HepG2 (cell line): ENCODE results near the gene HOXB2. TPM values are rescaled to one million over a fixed set of nuclear protein-coding genes. Genes with fewer than 3 reads are reported as not detected.

Source experiments
- ATAC-seq: fragments of 200-7000 bp; cut with Tn5 transposase; 3 replicates; pipeline ENCODE4 v1.9.1; 2020; ENCODE audit warnings: mild to moderate bottlenecking, moderate library complexity
- BruUV-seq: library from RNA; stranded (reverse); fragments of 400-500 nt; replicated peaks from 2 replicates; lab custom pipeline; 2021; lab: Mats Ljungman, UMichigan
- CTCF ChIA-PET: fragments of 300-600 bp; formaldehyde crosslinking; extraction: SDS; loops from one replicate; lab custom pipeline; 2021; ENCODE audit warnings: low total read pairs, inconsistent platforms, low intra/inter-chr PET ratio; lab: Yijun Ruan, JAX
- POLR2A ChIA-PET: fragments of 350-600 bp; sonication (Branson Sonifier 250); formaldehyde crosslinking; loops from one replicate; lab custom pipeline; 2020; ENCODE audit warnings: antibody characterized with exemption, inconsistent platforms; lab: Yijun Ruan, JAX
- DNase-seq: peaks from one replicate; pipeline ENCODE4 v3.0.0-alpha.2; 2015; ENCODE audit warnings: low spot score
- FAIRE-seq: peaks from 3 replicates; lab custom pipeline; 2011; peaks lifted over from hg19 to GRCh38; lab: Jason Lieb, UNC
- H2AFZ ChIP-seq: one replicate; pipeline ENCODE4 v1.6.1; 2011; ENCODE audit warnings: low read length, inconsistent platforms
- H3K27ac ChIP-seq: fragments of 300-600 bp; 3 replicates; pipeline ENCODE4 v1.8.0; 2011; ENCODE audit warnings: mixed run types, mild to moderate bottlenecking, mixed read lengths, low read length, inconsistent platforms; ENCODE audit not compliant: insufficient read depth; ENCODE audit errors: extremely low read length
- H3K27me3 ChIP-seq, 2 experiments: fragments of 200-600 bp in 1 of 2; 2 replicates in 1 of 2; 3 replicates in 1 of 2; pipeline versions ENCODE4 v1.6.0 to v1.8.0; 2011; ENCODE audit warnings: low read length in 2 of 2, mild to moderate bottlenecking in 2 of 2, moderate library complexity in 2 of 2, inconsistent platforms in 1 of 2; ENCODE audit not compliant: insufficient read depth in 2 of 2, control insufficient read depth in 1 of 2
- H3K36me3 ChIP-seq, 2 experiments: fragments of 200-600 bp in 1 of 2; replicated peaks in 1 of 2; 2 replicates in 1 of 2; 3 replicates in 1 of 2; pipeline versions ENCODE4 v1.5.1 to v1.8.0; 2011; ENCODE audit warnings: low read length in 2 of 2, inconsistent platforms in 1 of 2; ENCODE audit not compliant: insufficient read depth in 2 of 2, control insufficient read depth in 1 of 2
- H3K4me1 ChIP-seq: 2 replicates; pipeline ENCODE4 v1.5.1; 2012; ENCODE audit warnings: low read length, inconsistent platforms; ENCODE audit not compliant: insufficient read depth
- H3K4me2 ChIP-seq: 2 replicates; pipeline ENCODE4 v1.6.0; 2011; ENCODE audit warnings: low read depth, low read length, inconsistent platforms
- H3K4me3 ChIP-seq, 3 experiments: fragments of 200-600 bp in 1 of 3; sonication (generic), shearing (Covaris generic) in 1 of 3; replicated peaks in 1 of 3; 2 replicates each; pipeline ENCODE4 v1.5.1; 2011 to 2016; ENCODE audit warnings: low read length in 3 of 3, inconsistent platforms in 2 of 3, low read depth in 2 of 3, mild to moderate bottlenecking in 2 of 3, control low read depth in 1 of 3, mixed read lengths in 1 of 3; ENCODE audit not compliant: insufficient read depth in 1 of 3
- H3K79me2 ChIP-seq: one replicate; pipeline ENCODE4 v1.6.1; 2011; ENCODE audit warnings: low read length, inconsistent platforms; ENCODE audit not compliant: insufficient read depth
- H3K9ac ChIP-seq: 2 replicates; pipeline ENCODE4 v1.6.0; 2011; ENCODE audit warnings: mild to moderate bottlenecking, low read depth, low read length, inconsistent platforms; ENCODE audit not compliant: insufficient read depth
- H3K9me3 ChIP-seq: 2 replicates; pipeline ENCODE4 v1.5.1; 2012; ENCODE audit warnings: mild to moderate bottlenecking, low read length
- H4K20me1 ChIP-seq: 2 replicates; pipeline ENCODE4 v1.6.0; 2011; ENCODE audit warnings: inconsistent platforms, mild to moderate bottlenecking, low read length, moderate library complexity; ENCODE audit not compliant: insufficient read depth
- FOXJ3 ChIP-seq: sonication (generic); formaldehyde crosslinking; IDR thresholded peaks from 2 replicates; pipeline ENCODE4 v1.4.0; 2020; ENCODE audit warnings: missing genetic modification reagents, mild to moderate bottlenecking, borderline replicate concordance
- HMG20A ChIP-seq: IDR thresholded peaks from 2 replicates; pipeline ENCODE4 v1.6.1; 2016; ENCODE audit warnings: borderline replicate concordance
- HNRNPK ChIP-seq: fragments of 200-400 bp; formaldehyde crosslinking; IDR thresholded peaks from 2 replicates; pipeline ENCODE4 v1.6.1; 2018; ENCODE audit warnings: low read length, low read depth, moderate library complexity, mild to moderate bottlenecking; ENCODE audit not compliant: poor library complexity, severe bottlenecking
- IKZF4 ChIP-seq: sonication (generic); formaldehyde crosslinking; IDR thresholded peaks from 2 replicates; pipeline ENCODE4 v1.5.1; 2020; ENCODE audit warnings: borderline replicate concordance, mild to moderate bottlenecking, low read depth, missing genetic modification reagents; ENCODE audit errors: not compliant biosample characterization
- KAT8 ChIP-seq: IDR thresholded peaks from 2 replicates; pipeline ENCODE4 v1.6.1; 2016; ENCODE audit warnings: missing genetic modification reagents, missing compliant biosample characterization
- MAFG ChIP-seq: sonication (generic); formaldehyde crosslinking; IDR thresholded peaks from 2 replicates; pipeline ENCODE4 v1.5.1; 2020; ENCODE audit warnings: mild to moderate bottlenecking, missing genetic modification reagents
- PHB2 ChIP-seq: fragments of 450-650 bp; IDR thresholded peaks from 2 replicates; pipeline ENCODE4 v1.6.1; 2018; ENCODE audit not compliant: partially characterized antibody
- PRPF4 ChIP-seq: fragments of 200-400 bp; formaldehyde crosslinking; IDR thresholded peaks from 2 replicates; pipeline ENCODE4 v1.6.1; 2016; ENCODE audit warnings: low read length, low read depth; ENCODE audit not compliant: poor library complexity, severe bottlenecking
- SP4 ChIP-seq: sonication (generic); formaldehyde crosslinking; IDR thresholded peaks from 2 replicates; pipeline ENCODE4 v1.8.1; 2023; ENCODE audit warnings: mild to moderate bottlenecking, missing genetic modification reagents
- STAT5B ChIP-seq: sonication (generic); formaldehyde crosslinking; IDR thresholded peaks from 2 replicates; pipeline ENCODE4 v1.4.0; 2020; ENCODE audit warnings: missing genetic modification reagents
- WIZ ChIP-seq: sonication (generic); formaldehyde crosslinking; IDR thresholded peaks from 2 replicates; pipeline ENCODE4 v1.5.1; 2020; ENCODE audit warnings: mild to moderate bottlenecking, missing genetic modification reagents
- ZNF10 ChIP-seq: sonication (generic); formaldehyde crosslinking; IDR thresholded peaks from 2 replicates; pipeline ENCODE4 v1.4.0; 2020; ENCODE audit warnings: mild to moderate bottlenecking, low read depth, missing genetic modification reagents, borderline replicate concordance
- ZNF567 ChIP-seq: sonication (generic); formaldehyde crosslinking; IDR thresholded peaks from 2 replicates; pipeline ENCODE4 v1.8.1; 2023; ENCODE audit warnings: mild to moderate bottlenecking, missing genetic modification reagents, borderline replicate concordance
- ZNF572 ChIP-seq: sonication (generic); formaldehyde crosslinking; IDR thresholded peaks from 2 replicates; pipeline ENCODE4 v1.5.1; 2020; ENCODE audit warnings: mild to moderate bottlenecking, missing genetic modification reagents
- ZSCAN29 ChIP-seq: sonication (generic); formaldehyde crosslinking; conservative IDR thresholded peaks from 2 replicates; pipeline ENCODE4 v1.4.0; 2020; ENCODE audit warnings: mild to moderate bottlenecking, missing genetic modification reagents
- WGBS: methylation state at CpG from one replicate; pipeline ENCODE4 v1.1.6; 2017; ENCODE audit warnings: low lambda C conversion rate; 5-methylcytosine and 5-hydroxymethylcytosine counted together
- in situ Hi-C: cut with HindIII; loops from 2 replicates; pipeline ENCODE4 v1.10.0; 2017; ENCODE audit warnings: low pct_unique_long_range_greater_than_20kb; ENCODE audit not compliant: extremely low pct_ligation_motif_present
- intact Hi-C: fragments of 100-400 bp; cut with micrococcal nuclease; formaldehyde crosslinking; loops from one replicate; pipeline ENCODE4 v1.10.0; 2022; ENCODE audit not compliant: unreplicated experiment
- polyA plus RNA-seq, 8 experiments: library from polyadenylated mRNA; depleted of rRNA in 3 of 8; stranded (reverse) in 7 of 8; unstranded in 1 of 8; fragments of >200 nt; fragmentation: Illumina TruSeq in 4 of 8; extraction: Trizol in 4 of 8; gene quantifications; 2 replicates each; pipeline versions ENCODE4 v1.2.1 to v1.2.3, GENCODE V29; 2011 to 2016; ENCODE audit warnings: low read depth in 4 of 8, missing spikeins in 1 of 8, mixed read lengths in 1 of 8; ENCODE audit not compliant: insufficient read depth in 1 of 8
- total RNA-seq, 5 experiments: library from RNA; depleted of rRNA; stranded (reverse); fragments of >200 nt; fragmentation: Illumina TruSeq; extraction: Trizol; gene quantifications; 2 replicates each; pipeline ENCODE4 v1.2.3, GENCODE V29; 2016; ENCODE audit warnings: low read depth in 1 of 5
- TF ChIP-seq, protein P1 (sequence below): sonication (generic); formaldehyde crosslinking; IDR thresholded peaks from 2 replicates; pipeline ENCODE4 v1.4.0; 2020; ENCODE audit warnings: missing genetic modification reagents
- TF ChIP-seq, protein P2 (sequence below): fragments of 450-650 bp; IDR thresholded peaks from 2 replicates; pipeline ENCODE4 v1.6.1; 2017
- TF ChIP-seq, protein P3 (sequence below): sonication (generic); formaldehyde crosslinking; IDR thresholded peaks from 2 replicates; pipeline ENCODE4; 2020; ENCODE audit warnings: missing genetic modification reagents, mild to moderate bottlenecking, borderline replicate concordance

The HOXB2 gene
- total and polyA plus RNA-seq, 2 of the 13 experiments (the other 11 are each of a cell fraction or from before 2014, with no cell fraction given), result not detected

DNA sequence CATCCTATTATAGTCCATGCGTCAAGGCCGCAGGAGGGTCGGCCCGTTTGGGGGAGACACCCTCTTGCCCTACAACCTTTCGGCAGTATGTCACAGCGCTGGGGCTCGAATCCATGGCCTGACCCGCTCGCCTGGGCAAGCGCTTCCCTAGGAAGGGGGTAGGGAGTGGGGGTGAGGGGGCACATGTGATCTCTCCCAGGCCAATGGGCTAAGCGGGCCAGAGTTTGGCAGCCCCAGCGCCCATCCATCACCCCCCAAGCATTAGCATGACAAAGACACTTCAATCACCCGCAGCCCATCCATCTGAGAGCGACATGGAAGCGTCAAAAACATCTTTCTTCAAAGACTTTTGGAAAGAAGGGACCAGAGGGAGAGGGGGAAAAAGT, 14.0 kb downstream of the HOXB2 start, which contains the start of gene HOXB1 (continued):
- TF ChIP-seq ZNF567 (no peak), ZNF572 (CRISPR knock-in tag) (no peak), FOXJ3 (no peak), IKZF4 (no peak), SP4 (CRISPR knock-in tag) (no peak)

DNA sequence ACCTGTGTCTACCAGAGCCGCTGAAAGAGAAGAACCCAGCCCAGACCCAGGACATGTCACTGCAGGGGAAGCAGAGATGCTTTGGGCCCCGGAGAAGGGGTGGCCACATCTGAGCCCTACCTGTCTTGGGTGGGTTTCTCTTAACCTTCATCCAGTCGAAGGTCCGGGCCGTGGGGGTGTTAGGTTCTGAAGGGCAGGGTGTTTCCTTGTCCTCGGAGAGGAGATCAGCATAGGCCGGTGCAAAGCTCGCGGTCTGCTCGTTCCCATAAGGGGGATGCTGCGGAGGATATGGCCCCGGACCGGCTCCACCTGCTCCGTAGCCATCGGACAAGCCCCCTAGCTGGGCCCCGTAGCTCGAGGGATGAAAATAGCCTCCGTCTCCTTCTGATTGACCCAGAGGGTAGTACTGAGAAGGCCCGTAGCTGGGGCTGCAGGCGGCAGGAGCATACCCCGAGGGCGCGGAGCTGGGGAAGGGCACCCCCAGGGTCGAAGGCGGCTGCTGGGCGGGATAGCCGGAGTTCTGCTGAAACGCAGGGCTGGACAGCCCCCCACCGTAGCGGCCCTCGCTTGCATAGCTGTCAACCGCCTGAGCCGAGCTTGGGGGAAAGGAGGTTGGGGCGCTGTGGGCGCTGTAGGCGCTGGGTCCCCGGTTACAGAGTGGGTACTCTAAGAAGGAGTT, 14.6 kb downstream of the HOXB2 start:
- Histone ChIP-seq H3K9ac (no peak overlapping the region), H3K4me1 (no peaks in the 10 kb centered on the region), H3K27me3 (peaks cover 6 to 69% of the 10 kb centered on the region in 2 experiments), H3K4me2 (no peak overlapping the region), H3K79me2 (no peaks in the 10 kb centered on the region), H3K4me3 (no peak overlapping the region), H3K27ac (no peak overlapping the region), H2AFZ (no peak overlapping the region), H3K36me3 (no peaks in the 10 kb centered on the region), H4K20me1 (no peaks in the 10 kb centered on the region), H3K9me3 (no peaks in the 10 kb centered on the region)
- DNase-seq, result no peak
- POLR2A ChIA-PET, result no interaction called here
- WGBS, result 52% methylated on average over 26 of the region's 37 CpGs
- CTCF ChIA-PET, result no interaction called here
- BruUV-seq, result no TSS peak
- intact Hi-C loops (no loop called here), in situ Hi-C loops (no loop called here)
- ATAC-seq, result no peak; the same call in 2 of the 3 replicates
- FAIRE-seq, result no peak
- TF ChIP-seq, protein P1, sequence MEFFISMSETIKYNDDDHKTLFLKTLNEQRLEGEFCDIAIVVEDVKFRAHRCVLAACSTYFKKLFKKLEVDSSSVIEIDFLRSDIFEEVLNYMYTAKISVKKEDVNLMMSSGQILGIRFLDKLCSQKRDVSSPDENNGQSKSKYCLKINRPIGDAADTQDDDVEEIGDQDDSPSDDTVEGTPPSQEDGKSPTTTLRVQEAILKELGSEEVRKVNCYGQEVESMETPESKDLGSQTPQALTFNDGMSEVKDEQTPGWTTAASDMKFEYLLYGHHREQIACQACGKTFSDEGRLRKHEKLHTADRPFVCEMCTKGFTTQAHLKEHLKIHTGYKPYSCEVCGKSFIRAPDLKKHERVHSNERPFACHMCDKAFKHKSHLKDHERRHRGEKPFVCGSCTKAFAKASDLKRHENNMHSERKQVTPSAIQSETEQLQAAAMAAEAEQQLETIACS, result no peak
- no peak for TF ChIP-seq MAFG
- TF ChIP-seq PRPF4, result no peak
- no peak for TF ChIP-seq WIZ (CRISPR knock-in tag)
- TF ChIP-seq KAT8, result no peak
- TF ChIP-seq, protein P2, sequence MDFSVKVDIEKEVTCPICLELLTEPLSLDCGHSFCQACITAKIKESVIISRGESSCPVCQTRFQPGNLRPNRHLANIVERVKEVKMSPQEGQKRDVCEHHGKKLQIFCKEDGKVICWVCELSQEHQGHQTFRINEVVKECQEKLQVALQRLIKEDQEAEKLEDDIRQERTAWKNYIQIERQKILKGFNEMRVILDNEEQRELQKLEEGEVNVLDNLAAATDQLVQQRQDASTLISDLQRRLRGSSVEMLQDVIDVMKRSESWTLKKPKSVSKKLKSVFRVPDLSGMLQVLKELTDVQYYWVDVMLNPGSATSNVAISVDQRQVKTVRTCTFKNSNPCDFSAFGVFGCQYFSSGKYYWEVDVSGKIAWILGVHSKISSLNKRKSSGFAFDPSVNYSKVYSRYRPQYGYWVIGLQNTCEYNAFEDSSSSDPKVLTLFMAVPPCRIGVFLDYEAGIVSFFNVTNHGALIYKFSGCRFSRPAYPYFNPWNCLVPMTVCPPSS, result no peak
- TF ChIP-seq HNRNPK, result no peak
- no peak for TF ChIP-seq ZNF10
- TF ChIP-seq HMG20A (CRISPR knock-in tag), result no peak
- TF ChIP-seq, protein P3, sequence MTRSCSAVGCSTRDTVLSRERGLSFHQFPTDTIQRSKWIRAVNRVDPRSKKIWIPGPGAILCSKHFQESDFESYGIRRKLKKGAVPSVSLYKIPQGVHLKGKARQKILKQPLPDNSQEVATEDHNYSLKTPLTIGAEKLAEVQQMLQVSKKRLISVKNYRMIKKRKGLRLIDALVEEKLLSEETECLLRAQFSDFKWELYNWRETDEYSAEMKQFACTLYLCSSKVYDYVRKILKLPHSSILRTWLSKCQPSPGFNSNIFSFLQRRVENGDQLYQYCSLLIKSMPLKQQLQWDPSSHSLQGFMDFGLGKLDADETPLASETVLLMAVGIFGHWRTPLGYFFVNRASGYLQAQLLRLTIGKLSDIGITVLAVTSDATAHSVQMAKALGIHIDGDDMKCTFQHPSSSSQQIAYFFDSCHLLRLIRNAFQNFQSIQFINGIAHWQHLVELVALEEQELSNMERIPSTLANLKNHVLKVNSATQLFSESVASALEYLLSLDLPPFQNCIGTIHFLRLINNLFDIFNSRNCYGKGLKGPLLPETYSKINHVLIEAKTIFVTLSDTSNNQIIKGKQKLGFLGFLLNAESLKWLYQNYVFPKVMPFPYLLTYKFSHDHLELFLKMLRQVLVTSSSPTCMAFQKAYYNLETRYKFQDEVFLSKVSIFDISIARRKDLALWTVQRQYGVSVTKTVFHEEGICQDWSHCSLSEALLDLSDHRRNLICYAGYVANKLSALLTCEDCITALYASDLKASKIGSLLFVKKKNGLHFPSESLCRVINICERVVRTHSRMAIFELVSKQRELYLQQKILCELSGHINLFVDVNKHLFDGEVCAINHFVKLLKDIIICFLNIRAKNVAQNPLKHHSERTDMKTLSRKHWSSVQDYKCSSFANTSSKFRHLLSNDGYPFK, result no peak
- TF ChIP-seq PHB2, result no peak
- TF ChIP-seq STAT5B, result no peak
- no peak for TF ChIP-seq ZSCAN29 (CRISPR knock-in tag)
